ENCODE results near the gene IDUA. TPM values are rescaled to one million over a fixed set of nuclear protein-coding genes. Genes with fewer than 3 reads are reported as not detected.
"Not testable (repeated sequence)": the region's sequence is repeated elsewhere in the genome, so short reads cannot be mapped to it uniquely, and the experiment has no call there.

IDUA gene
- total and polyA plus RNA-seq, 5 donors: 8.5 to 17.4 (median 17.0) TPM

GRCh38 chr4:992297-993110 lies 5.7 kb downstream of the IDUA start:
- intact Hi-C loops (cut with DNase I): no loop called here
- H3K4me3 ChIP-seq (ENCODE audit: low read length): no peak overlapping the region

DNA sequence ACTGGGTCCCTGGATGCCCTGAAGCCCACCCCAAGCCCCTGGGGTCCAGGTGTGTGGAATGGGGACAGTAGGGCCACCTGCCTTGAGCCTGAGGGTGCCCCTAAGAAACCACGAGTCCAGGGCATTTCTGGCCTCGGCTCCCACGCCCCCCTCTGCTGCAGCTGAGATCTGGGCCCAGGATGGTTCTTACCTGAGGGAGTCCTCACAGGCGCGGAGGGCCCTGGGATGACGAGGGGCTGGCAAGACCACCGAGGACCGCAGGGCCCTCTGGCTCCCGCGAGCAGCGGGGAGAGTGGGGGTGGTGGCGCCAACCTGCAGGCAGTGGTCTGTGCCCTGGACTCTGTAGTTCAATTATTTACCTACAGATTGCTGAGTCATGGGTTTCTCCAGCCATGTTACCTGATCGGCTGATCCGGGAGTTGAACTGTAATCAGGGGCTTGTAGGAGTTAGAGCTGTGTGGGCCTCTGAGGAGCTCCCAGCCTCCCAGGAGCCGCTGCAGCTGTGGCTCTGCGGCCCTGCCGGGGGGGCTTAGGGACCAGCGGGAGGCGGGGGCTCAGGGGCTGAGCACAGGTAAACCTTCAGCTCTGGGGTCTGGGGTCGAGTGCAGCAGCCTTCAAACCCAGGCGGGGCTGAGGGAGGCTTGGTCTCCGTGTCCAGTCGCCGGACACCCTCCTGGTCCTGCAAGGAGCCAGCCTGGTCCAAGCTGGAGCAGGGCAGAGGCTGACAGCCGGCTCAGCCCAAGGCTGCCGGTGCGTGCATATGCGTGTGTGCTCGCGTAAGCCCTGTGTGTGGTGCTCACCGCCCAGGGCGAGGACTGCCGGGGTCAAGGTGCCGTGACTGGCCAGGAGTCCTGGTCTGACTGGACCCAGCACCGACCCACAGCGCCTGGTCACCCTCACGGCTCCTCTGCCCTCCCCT lies 6.5 kb downstream of the IDUA start, which contains the start of gene SLC26A1:
Gene SLC26A1, minus strand, starts transcription at position 294 of the 919 bp plus-strand sequence. CDS start 1,701 bp downstream, outside the sequence.
- no peak within 1 kb of the TSS for H3K27ac ChIP-seq (ENCODE audit: low read length)
- intact Hi-C loops (cut with DNase I): no loop called here
- DNase-seq (peak; percentile 12 to 57 (median 40)), ATAC-seq (no peak)
- no peaks in the 10 kb centered on the region for H3K9me3 ChIP-seq (ENCODE audit: control insufficient read depth, low read length)
- no peaks in the 10 kb centered on the region for H3K27me3 ChIP-seq (ENCODE audit: control insufficient read depth, insufficient read depth)
- 90% methylated on average over 37 of the region's 37 CpGs for WGBS
- no peak within 1 kb of the TSS for H3K4me3 ChIP-seq (ENCODE audit: low read length)
- H3K4me1 ChIP-seq (ENCODE audit: control insufficient read depth, insufficient read depth, low read length): no peaks in the 10 kb centered on the region

More at GRCh38 chr4:992297-993110, 5.7 kb downstream of the IDUA start:
- no peaks in the 10 kb centered on the region for H3K9me3 ChIP-seq (ENCODE audit: control insufficient read depth, low read length)
- 76% methylated on average over 25 of the region's 25 CpGs for WGBS
- no peaks in the 10 kb centered on the region for H3K4me1 ChIP-seq (ENCODE audit: control insufficient read depth, insufficient read depth, low read length)
- no peaks in the 10 kb centered on the region for H3K27me3 ChIP-seq (ENCODE audit: control insufficient read depth, insufficient read depth)
- ATAC-seq: peak; percentile 25 to 52
- peak; percentile 34 to 60 (median 53) for DNase-seq
- H3K27ac ChIP-seq (ENCODE audit: low read length): no peak overlapping the region

GRCh38 chr4:995311-996026 lies 8.6 kb downstream of the IDUA start:
- H3K9me3 ChIP-seq (ENCODE audit: control insufficient read depth, low read length): no peaks in the 10 kb centered on the region
- intact Hi-C loops (cut with DNase I): no loop called here
- DNase-seq: peak; percentile 9 to 49 (median 48)
- 89% methylated on average over 23 of the region's 23 CpGs for WGBS
- H3K27me3 ChIP-seq (ENCODE audit: control insufficient read depth, insufficient read depth): no peaks in the 10 kb centered on the region
- no peak for ATAC-seq
- no peaks in the 10 kb centered on the region for H3K4me1 ChIP-seq (ENCODE audit: control insufficient read depth, insufficient read depth, low read length)
- H3K27ac ChIP-seq (ENCODE audit: low read length): no peak overlapping the region
- no peak overlapping the region for H3K4me3 ChIP-seq (ENCODE audit: low read length)

DNA sequence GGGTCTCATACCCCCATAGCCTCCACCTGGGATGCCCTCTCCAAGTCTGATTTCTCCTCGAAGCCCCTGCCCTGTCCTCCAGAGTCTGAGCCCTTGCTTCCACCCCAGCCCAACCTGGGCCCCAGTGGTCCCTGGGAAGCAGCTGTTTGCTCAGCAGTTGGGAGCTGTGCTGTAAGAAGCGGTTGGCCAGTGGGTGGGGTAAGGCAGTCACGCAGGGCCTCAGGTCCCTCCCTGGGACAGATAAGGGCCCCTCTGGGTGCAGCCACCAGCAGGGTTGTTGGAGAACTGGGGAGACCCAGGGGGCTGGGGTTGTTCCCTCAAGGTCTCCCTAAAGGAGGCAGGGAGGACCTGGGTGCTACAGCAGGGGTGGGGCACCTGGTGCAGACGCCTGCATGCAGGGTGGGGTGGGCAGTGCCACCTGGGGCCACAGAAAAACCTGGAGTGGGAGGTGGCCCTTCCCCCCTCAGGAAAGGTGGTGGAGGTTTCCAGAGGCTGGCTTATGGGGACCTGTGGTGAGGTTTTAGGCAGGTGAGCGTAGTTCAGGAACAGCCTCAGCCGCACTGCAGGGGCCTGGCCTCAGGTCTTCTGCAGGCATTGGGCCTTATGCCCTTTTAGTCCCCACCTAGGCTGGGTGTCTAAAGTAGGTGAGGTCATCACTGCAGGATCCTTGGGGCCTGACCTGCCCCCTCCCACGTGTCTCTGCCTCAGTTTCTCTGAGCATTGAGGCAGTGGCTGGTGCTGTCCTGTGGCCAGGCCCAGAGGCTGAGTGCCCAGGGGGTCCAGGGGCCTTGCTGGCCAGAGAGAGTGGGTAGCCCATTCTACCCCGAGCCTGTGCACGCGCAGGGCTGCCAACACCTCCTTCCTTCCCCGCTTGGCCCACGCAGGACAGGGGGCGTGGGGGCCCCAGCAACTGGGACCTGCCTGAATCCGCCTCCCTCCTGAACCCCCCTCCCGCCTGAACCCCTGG lies 9.5 kb downstream of the IDUA start:
- peak; percentile 14 to 46 (median 44) for DNase-seq
- ATAC-seq: no peak
- H3K27me3 ChIP-seq (ENCODE audit: control insufficient read depth, insufficient read depth): no peaks in the 10 kb centered on the region
- H3K27ac ChIP-seq (ENCODE audit: low read length): no peak overlapping the region
- no peaks in the 10 kb centered on the region for H3K9me3 ChIP-seq (ENCODE audit: control insufficient read depth, low read length)
- intact Hi-C loops (cut with DNase I): no loop called here
- WGBS: 64% methylated on average over 15 of the region's 15 CpGs
- no peaks in the 10 kb centered on the region for H3K4me1 ChIP-seq (ENCODE audit: control insufficient read depth, insufficient read depth, low read length)
- no peak overlapping the region for H3K4me3 ChIP-seq (ENCODE audit: low read length)

DNA sequence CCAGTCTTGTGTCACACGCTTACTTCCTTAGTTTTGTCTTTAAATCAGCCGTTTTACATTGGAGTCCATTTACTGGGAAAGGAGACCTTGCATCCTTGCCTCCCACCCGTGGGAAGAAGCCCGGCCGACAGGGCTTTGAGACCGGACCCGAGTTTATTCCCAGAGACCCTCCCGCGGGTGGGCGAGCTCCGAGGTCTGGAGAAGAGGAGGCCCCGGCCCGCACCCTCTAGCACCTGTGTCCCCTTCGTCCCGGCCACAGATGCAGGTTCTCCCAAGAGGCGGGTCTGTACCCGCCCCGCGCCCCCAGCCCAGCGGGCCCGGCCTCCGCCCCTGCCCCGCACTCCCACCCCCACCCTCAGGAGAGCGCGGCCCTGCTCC lies 10.1 kb downstream of the IDUA start:
- 6% methylated on average over 25 of the region's 25 CpGs for WGBS
- H3K9me3 ChIP-seq (ENCODE audit: control insufficient read depth, low read length): no peaks in the 10 kb centered on the region
- H3K27me3 ChIP-seq (ENCODE audit: control insufficient read depth, insufficient read depth): no peaks in the 10 kb centered on the region
- DNase-seq (peak; percentile 21 to 48 (median 24)), ATAC-seq (no peak)
- no peaks in the 10 kb centered on the region for H3K4me1 ChIP-seq (ENCODE audit: control insufficient read depth, insufficient read depth, low read length)
- intact Hi-C loops (cut with DNase I): no loop called here
- no peak overlapping the region for H3K27ac ChIP-seq (ENCODE audit: low read length)
- peak overlapping the region; percentile 46 for H3K4me3 ChIP-seq (ENCODE audit: low read length)

- WGBS: 2% methylated on average over 68 of the region's 68 CpGs
- DNase-seq: peak; percentile 20 to 66 (median 63)
- H3K27ac ChIP-seq (ENCODE audit: low read length): no peak overlapping the region
- H3K4me1 ChIP-seq (ENCODE audit: control insufficient read depth, insufficient read depth, low read length): no peaks in the 10 kb centered on the region
- no peaks in the 10 kb centered on the region for H3K27me3 ChIP-seq (ENCODE audit: control insufficient read depth, insufficient read depth)
- intact Hi-C loops (cut with DNase I): no loop called here
- no peaks in the 10 kb centered on the region for H3K9me3 ChIP-seq (ENCODE audit: control insufficient read depth, low read length)
- H3K4me3 ChIP-seq (ENCODE audit: low read length): peak overlapping the region; percentile 46
- peak; percentile 10 to 20 for ATAC-seq
Measured at GRCh38 chr4:997375-998071, 10.7 kb downstream of the IDUA start.

GRCh38 chr4:998096-998691 lies 11.3 kb downstream of the IDUA start:
- intact Hi-C loops (cut with DNase I): no loop called here

DNA sequence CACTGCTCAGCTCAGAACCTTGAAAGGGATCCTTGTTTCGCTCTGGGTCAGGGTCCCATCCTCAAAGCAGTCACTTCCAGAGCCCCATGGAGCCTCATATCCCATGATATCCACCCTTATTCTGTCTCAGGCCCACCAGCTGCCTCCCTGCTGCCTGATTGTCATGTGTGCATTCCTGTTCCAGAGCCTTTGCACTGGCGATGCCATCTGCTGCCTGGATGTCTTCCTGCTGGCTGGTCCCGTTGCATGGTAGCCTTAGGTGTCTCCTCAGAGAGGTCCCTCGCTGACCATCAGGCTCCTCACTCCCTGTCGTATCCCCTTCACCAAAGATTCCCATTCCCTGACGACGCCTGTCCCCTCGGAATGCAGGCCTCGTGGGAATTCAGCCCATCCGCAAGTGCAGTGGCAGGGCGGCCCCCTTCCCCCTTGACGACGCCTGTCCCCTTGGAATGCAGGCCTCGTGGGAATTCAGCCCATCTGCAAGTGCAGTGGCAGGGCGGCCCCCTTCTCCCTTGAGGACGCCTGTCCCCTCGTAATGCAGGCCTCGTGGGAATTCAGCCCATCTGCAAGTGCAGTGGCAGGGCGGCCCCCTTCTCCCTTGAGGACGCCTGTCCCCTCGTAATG lies 12.5 kb downstream of the IDUA start:
- H3K4me1 ChIP-seq (ENCODE audit: control insufficient read depth, insufficient read depth, low read length); H3K9me3 ChIP-seq (ENCODE audit: control insufficient read depth, low read length); intact Hi-C loops (cut with DNase I); H3K27ac ChIP-seq (ENCODE audit: low read length); H3K4me3 ChIP-seq (ENCODE audit: low read length); ATAC-seq; H3K27me3 ChIP-seq (ENCODE audit: control insufficient read depth, insufficient read depth): not testable (repeated sequence)
- WGBS: 36% methylated on average over 16 of the region's 21 CpGs
- DNase-seq: peak in 2 of 3 donors; percentile 32 to 33

More at GRCh38 chr4:998096-998691, 11.3 kb downstream of the IDUA start:
- H3K27me3 ChIP-seq (ENCODE audit: control insufficient read depth, insufficient read depth): no peaks in the 10 kb centered on the region
- peak; percentile 10 to 51 (median 46) for DNase-seq
- no peak overlapping the region for H3K27ac ChIP-seq (ENCODE audit: low read length)
- WGBS: 43% methylated on average over 12 of the region's 12 CpGs
- no peaks in the 10 kb centered on the region for H3K9me3 ChIP-seq (ENCODE audit: control insufficient read depth, low read length)
- H3K4me3 ChIP-seq (ENCODE audit: low read length): no peak overlapping the region
- no peak for ATAC-seq
- H3K4me1 ChIP-seq (ENCODE audit: control insufficient read depth, insufficient read depth, low read length): no peaks in the 10 kb centered on the region

DNA sequence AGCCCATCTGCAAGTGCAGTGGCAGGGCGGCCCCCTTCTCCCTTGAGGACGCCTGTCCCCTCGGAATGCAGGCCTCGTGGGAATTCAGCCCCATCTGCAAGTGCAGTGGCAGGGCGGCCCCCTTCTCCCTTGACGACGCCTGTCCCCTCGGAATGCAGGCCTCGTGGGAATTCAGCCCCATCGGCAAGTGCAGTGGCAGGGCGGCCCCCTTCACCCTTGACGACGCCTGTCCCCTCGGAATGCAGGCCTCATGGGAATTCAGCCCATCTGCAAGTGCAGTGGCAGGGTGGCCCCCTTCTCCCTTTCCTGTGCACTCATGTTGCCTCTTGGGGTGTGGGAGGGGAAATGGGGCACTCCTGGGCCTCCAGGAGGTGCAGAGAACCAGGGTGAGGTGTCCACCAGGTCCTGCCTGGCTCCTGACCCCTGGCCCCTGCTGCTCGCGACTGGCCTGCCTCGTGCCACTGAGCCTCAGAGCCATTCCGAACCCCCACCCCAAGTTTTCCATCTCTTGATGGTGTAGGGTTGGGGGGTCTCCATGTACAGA lies 13.1 kb downstream of the IDUA start:
- Histone ChIP-seq H3K4me3 (ENCODE audit: low read length) (no peak overlapping the region), H3K27ac (ENCODE audit: low read length) (no peak overlapping the region), H3K9me3 (ENCODE audit: control insufficient read depth, low read length) (no peaks in the 10 kb centered on the region), H3K4me1 (ENCODE audit: control insufficient read depth, insufficient read depth, low read length) (no peaks in the 10 kb centered on the region), H3K27me3 (ENCODE audit: control insufficient read depth, insufficient read depth) (no peaks in the 10 kb centered on the region)
- no peak for ATAC-seq
- peak in 2 of 3 donors; percentile 29 to 49 for DNase-seq
- intact Hi-C loops (cut with DNase I): no loop called here
- 56% methylated on average over 18 of the region's 18 CpGs for WGBS
